Calu3 (cell line): Measurements from ENCODE around the gene PARP1. TPM values are rescaled to one million over a fixed set of nuclear protein-coding genes. Genes with fewer than 3 reads are reported as not detected.
A peak's percentile ranks its signal among the peaks of the same experiment; 100 is the strongest.

Experiments
- BruUV-seq: library from RNA; stranded (reverse); fragments of 400-500 nt; replicated peaks from 2 replicates; lab custom pipeline; 2021; lab: Mats Ljungman, UMichigan
- CTCF ChIA-PET: fragments of 300-600 bp; sonication (Branson Sonifier 250); formaldehyde crosslinking; loops from one replicate; lab custom pipeline; 2022; ENCODE audit warnings: antibody characterized with exemption; lab: Charles Lee
- DNase-seq: peaks from one replicate; pipeline ENCODE4 v3.0.0; 2022
- H3K27ac Mint-ChIP-seq: one replicate; pipeline ENCODE4 v1.8.0; 2022; ENCODE audit warnings: mixed read lengths; ENCODE audit not compliant: unreplicated experiment
- H3K27me3 Mint-ChIP-seq: one replicate; pipeline ENCODE4 v1.8.0; 2022; ENCODE audit warnings: mixed read lengths; ENCODE audit not compliant: unreplicated experiment
- H3K36me3 Mint-ChIP-seq: one replicate; pipeline ENCODE4 v1.8.0; 2022; ENCODE audit warnings: mild to moderate bottlenecking, moderate library complexity, mixed read lengths; ENCODE audit not compliant: insufficient read depth, unreplicated experiment
- H3K4me1 Mint-ChIP-seq: one replicate; pipeline ENCODE4 v1.8.0; 2022; ENCODE audit warnings: mild to moderate bottlenecking, low read depth, mixed read lengths; ENCODE audit not compliant: unreplicated experiment
- H3K4me3 Mint-ChIP-seq: one replicate; pipeline ENCODE4 v1.8.0; 2022; ENCODE audit warnings: mild to moderate bottlenecking, low read depth, moderate library complexity, mixed read lengths; ENCODE audit not compliant: unreplicated experiment
- H3K9me3 Mint-ChIP-seq: one replicate; pipeline ENCODE4 v1.8.0; 2022; ENCODE audit warnings: low read depth, mixed read lengths; ENCODE audit not compliant: unreplicated experiment
- CTCF ChIP-seq: fragments of 200-600 bp; IDR thresholded peaks from one replicate; pipeline ENCODE4 v1.8.0; 2022; ENCODE audit warnings: antibody characterized with exemption; ENCODE audit not compliant: unreplicated experiment
- intact Hi-C: fragments of 100-400 bp; cut with micrococcal nuclease; formaldehyde crosslinking; loops from one replicate; pipeline ENCODE4 v1.10.0; 2022; ENCODE audit not compliant: unreplicated experiment
- total RNA-seq: library from RNA; stranded (reverse); gene quantifications from 2 replicates; pipeline ENCODE4 v1.2.3, GENCODE V29; 2022

PARP1 gene
- total RNA-seq, 1 experiment from 2014 or later: 136 TPM

DNA sequence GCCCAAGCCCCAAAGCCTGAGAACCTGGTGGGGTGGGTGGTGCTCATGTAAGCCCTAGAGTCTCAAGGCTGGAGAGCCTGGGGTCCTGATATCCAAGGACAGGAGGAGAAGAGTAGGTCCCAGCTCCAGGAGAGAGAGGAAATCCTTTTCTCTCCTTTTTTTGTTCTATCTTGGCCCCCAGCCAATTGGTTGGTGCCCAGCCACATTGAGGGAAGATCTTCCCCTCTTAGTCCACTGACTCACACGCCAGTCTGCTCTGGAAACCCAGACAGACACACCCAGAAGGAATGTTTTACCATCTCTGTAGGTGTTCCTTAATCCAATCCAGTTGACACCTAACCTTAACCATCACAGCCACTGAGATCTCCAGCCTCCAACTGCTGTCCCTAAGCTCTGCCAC, 82.7 kb downstream of the PARP1 start:
- DNase-seq: peak; percentile 11
- no peak overlapping the region for H3K27ac Mint-ChIP-seq
- intact Hi-C loops: no loop called here

GRCh38 chr1:226324479-226324878, 83.4 kb downstream of the PARP1 start:
- no peaks in the 10 kb centered on the region for H3K27me3 Mint-ChIP-seq
- no peaks in the 10 kb centered on the region for H3K36me3 Mint-ChIP-seq
- no peak overlapping the region for H3K4me3 Mint-ChIP-seq
- H3K27ac Mint-ChIP-seq: no peak overlapping the region
- CTCF ChIA-PET: no interaction called here
- DNase-seq: no peak
- H3K4me1 Mint-ChIP-seq: peaks cover 8% of the 10 kb centered on the region
- no peak for TF ChIP-seq CTCF
- no TSS peak for BruUV-seq
- no peaks in the 10 kb centered on the region for H3K9me3 Mint-ChIP-seq
- intact Hi-C loops: no loop called here

More for the DNA sequence above, 82.7 kb downstream of the PARP1 start:
- CTCF ChIA-PET: no interaction called here
- BruUV-seq: no TSS peak
- H3K27me3 Mint-ChIP-seq: no peaks in the 10 kb centered on the region
- peaks cover 8% of the 10 kb centered on the region for H3K4me1 Mint-ChIP-seq
- TF ChIP-seq CTCF: no peak
- no peak overlapping the region for H3K4me3 Mint-ChIP-seq
- H3K9me3 Mint-ChIP-seq: no peaks in the 10 kb centered on the region
- no peaks in the 10 kb centered on the region for H3K36me3 Mint-ChIP-seq

DNA sequence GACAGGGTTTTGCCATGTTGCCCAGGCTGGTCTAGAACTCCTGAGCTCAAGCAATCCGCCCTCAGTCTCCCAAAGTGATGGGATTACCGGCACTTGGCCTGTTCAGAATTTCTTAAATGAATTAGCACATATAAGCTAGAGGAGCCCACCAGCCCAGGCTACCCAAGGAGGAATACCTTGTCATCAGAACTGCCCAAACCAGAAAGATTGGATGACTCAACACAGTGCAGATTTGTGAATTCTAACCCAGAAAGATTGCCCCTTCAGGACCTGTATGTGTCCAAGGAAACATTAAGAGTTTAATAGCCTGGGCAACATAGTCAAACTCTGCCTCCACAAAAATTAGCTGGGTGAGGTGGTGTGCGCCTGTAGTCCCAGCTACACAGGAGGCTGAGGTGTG, 84.9 kb downstream of the PARP1 start:
- CTCF ChIA-PET: interaction anchor here (0.6 kb wide), 1 partner anchor 266 kb away, joined by 3 read pairs; no protein-coding TSS in a partner anchor
- TF ChIP-seq CTCF: no peak
- Mint-ChIP-seq H3K4me1 (peaks cover 8% of the 10 kb centered on the region), H3K4me3 (no peak overlapping the region), H3K27ac (no peak overlapping the region), H3K9me3 (no peaks in the 10 kb centered on the region), H3K36me3 (no peaks in the 10 kb centered on the region), H3K27me3 (no peaks in the 10 kb centered on the region)
- intact Hi-C loops: no loop called here
- no TSS peak for BruUV-seq
- peak; percentile 25 for DNase-seq

GRCh38 chr1:226320930-226321329, 87.0 kb downstream of the PARP1 start:
- intact Hi-C loops: no loop called here
- peaks cover 8% of the 10 kb centered on the region for H3K4me1 Mint-ChIP-seq
- CTCF ChIA-PET: interaction anchor here (1.0 kb wide), 1 partner anchor 12 kb away, joined by 3 read pairs; no protein-coding TSS in a partner anchor
- no peak for TF ChIP-seq CTCF
- H3K4me3 Mint-ChIP-seq: no peak overlapping the region
- no peaks in the 10 kb centered on the region for H3K9me3 Mint-ChIP-seq
- H3K27ac Mint-ChIP-seq: no peak overlapping the region
- peaks cover 10% of the 10 kb centered on the region for H3K27me3 Mint-ChIP-seq
- H3K36me3 Mint-ChIP-seq: no peaks in the 10 kb centered on the region
- no TSS peak for BruUV-seq
- no peak for DNase-seq
